ENCODE data around the gene PLEKHB1.

DNA sequence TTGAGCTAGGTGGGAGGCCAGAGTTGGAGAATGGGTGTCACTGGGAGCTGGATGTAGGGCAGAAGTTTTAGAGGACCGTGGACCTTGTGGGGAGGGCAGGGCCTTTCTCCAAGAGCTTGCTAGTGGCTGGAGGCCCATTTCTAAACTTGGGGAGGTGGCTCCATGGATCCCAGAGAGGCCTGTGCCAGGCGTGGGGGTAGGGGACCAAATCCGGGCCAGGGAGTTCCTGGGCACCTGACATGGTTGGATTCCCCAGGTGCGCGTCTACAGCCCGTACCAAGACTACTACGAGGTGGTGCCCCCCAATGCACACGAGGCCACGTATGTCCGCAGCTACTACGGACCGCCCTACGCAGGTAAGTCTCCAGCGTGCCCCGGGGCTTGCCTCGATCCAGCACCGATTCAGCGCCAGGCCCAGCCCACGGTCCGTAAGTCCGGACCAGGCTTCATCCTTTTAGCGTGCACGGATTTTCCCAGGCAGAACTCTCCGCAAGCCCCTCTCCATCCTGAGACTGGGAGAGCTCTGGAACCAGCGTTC, 14.2 kb downstream of the PLEKHB1 start:
- no peak for TF ChIP-seq EZH2phosphoT487 (IDR thresholded peaks at IDR 0.05; ENCODE audit: low read depth)
- TF ChIP-seq, protein P1, sequence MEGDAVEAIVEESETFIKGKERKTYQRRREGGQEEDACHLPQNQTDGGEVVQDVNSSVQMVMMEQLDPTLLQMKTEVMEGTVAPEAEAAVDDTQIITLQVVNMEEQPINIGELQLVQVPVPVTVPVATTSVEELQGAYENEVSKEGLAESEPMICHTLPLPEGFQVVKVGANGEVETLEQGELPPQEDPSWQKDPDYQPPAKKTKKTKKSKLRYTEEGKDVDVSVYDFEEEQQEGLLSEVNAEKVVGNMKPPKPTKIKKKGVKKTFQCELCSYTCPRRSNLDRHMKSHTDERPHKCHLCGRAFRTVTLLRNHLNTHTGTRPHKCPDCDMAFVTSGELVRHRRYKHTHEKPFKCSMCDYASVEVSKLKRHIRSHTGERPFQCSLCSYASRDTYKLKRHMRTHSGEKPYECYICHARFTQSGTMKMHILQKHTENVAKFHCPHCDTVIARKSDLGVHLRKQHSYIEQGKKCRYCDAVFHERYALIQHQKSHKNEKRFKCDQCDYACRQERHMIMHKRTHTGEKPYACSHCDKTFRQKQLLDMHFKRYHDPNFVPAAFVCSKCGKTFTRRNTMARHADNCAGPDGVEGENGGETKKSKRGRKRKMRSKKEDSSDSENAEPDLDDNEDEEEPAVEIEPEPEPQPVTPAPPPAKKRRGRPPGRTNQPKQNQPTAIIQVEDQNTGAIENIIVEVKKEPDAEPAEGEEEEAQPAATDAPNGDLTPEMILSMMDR (IDR thresholded peaks at IDR 0.05; ENCODE audit: low read depth, low read length), result no peak
